ENCODE data around the gene AGRN. TPM values are rescaled to one million over a fixed set of nuclear protein-coding genes. Genes with fewer than 3 reads are reported as not detected.
A peak's percentile ranks its signal among the peaks of the same experiment; 100 is the strongest.

The AGRN gene
- total RNA-seq, 1 experiment from 2014 or later: 134 TPM

GRCh38 chr1:999725-1000356, 20.1 kb upstream of the AGRN start, which contains the start of gene HES4 (continued):
- TF ChIP-seq ATF3 (IDR thresholded peaks at IDR 0.05) (no peak), YY1 (IDR thresholded peaks at IDR 0.05; ENCODE audit: extremely low read depth, insufficient replicate concordance, low read depth, low read length) (no peak)

GRCh38 chr1:1000357-1001056, 19.4 kb upstream of the AGRN start:
- no peaks in the 10 kb centered on the region for H3K36me3 ChIP-seq (ENCODE audit: control insufficient read depth in 1 of 2, insufficient read depth in 2 of 2, low read length in 2 of 2)
- DNase-seq (ENCODE audit: low read depth, low spot score) (peak; percentile 87), ATAC-seq (peak; percentile 55)
- H3K9me3 ChIP-seq (ENCODE audit: control insufficient read depth in 1 of 2, insufficient read depth in 1 of 2, low read depth in 1 of 2, low read length in 2 of 2): no peaks in the 10 kb centered on the region
- no peak for TF ChIP-seq POLR2A (IDR thresholded peaks at IDR 0.05; ENCODE audit: borderline replicate concordance, extremely low read depth, insufficient read depth, insufficient read length)
- TF ChIP-seq ZFX (IDR thresholded peaks at IDR 0.05): peak; percentile 75
- no peak for TF ChIP-seq JUND (IDR thresholded peaks at IDR 0.05)
- TF ChIP-seq POLR2AphosphoS5 (IDR thresholded peaks at IDR 0.05; ENCODE audit: low read depth, low read length): peak; percentile 70
- peak; percentile 42 for TF ChIP-seq TCF7L2 (IDR thresholded peaks at IDR 0.05; ENCODE audit: borderline replicate concordance, extremely low read depth, insufficient read depth, insufficient read length)
- TF ChIP-seq SIN3A (IDR thresholded peaks at IDR 0.05; ENCODE audit: low read depth): no peak
- no peak for TF ChIP-seq FOSL1 (IDR thresholded peaks at IDR 0.05; ENCODE audit: low read depth)
- TF ChIP-seq ELF1 (IDR thresholded peaks at IDR 0.05; ENCODE audit: borderline replicate concordance, low read depth): no peak
- TF ChIP-seq EGR1 (IDR thresholded peaks at IDR 0.05; ENCODE audit: low read depth): no peak
- TF ChIP-seq REST (IDR thresholded peaks at IDR 0.05; ENCODE audit: low read depth): no peak
- TF ChIP-seq ATF3 (IDR thresholded peaks at IDR 0.05): no peak
- no peak for TF ChIP-seq SRF (IDR thresholded peaks at IDR 0.05; ENCODE audit: low read depth)
- no peak for TF ChIP-seq CBX3 (IDR thresholded peaks at IDR 0.05; ENCODE audit: low read depth)
- peak; percentile 25 for TF ChIP-seq ZBTB33 (IDR thresholded peaks at IDR 0.05; ENCODE audit: extremely low read depth, insufficient replicate concordance, low read length)
- H3K79me2 ChIP-seq (ENCODE audit: insufficient read depth, low read length): peaks cover 29% of the 10 kb centered on the region
- H3K4me2 ChIP-seq (ENCODE audit: low read length): peak overlapping the region; percentile 98
- peaks cover 22 to 71% of the 10 kb centered on the region in 2 experiments for H3K4me1 ChIP-seq (ENCODE audit: control insufficient read depth in 1 of 2, insufficient read depth in 2 of 2, low read length in 2 of 2)
- no peak overlapping the region for H2AFZ ChIP-seq (ENCODE audit: low read depth, low read length, poor library complexity, severe bottlenecking)
- no peaks in the 10 kb centered on the region for H3K9me2 ChIP-seq (ENCODE audit: insufficient read depth)
- ChIA-PET POLR2A (interaction anchor here (1.0 to 1.5 kb wide), 4 partner anchors 13 to 34 kb away, joined by 3 to 5 read pairs (median 3); partner anchors contain the start of genes ISG15 and PLEKHN1), RAD21 (ENCODE audit: low non-redundant PET in 1 of 2, low total read pairs in 2 of 2, uncharacterized antibody in 2 of 2, unreplicated experiment in 2 of 2) (no interaction called here), CTCF (interaction anchor here (1.0 to 4.0 kb wide), 3 partner anchors 13 to 64 kb away, joined by 5 to 26 read pairs (median 17); partner anchors contain the start of genes AGRN and ISG15)
- peak overlapping the region; percentile 99 for H3K27ac ChIP-seq (ENCODE audit: low read depth, low read length)
- H3K27me3 ChIP-seq (ENCODE audit: insufficient read depth, low read length): no peaks in the 10 kb centered on the region
- peak overlapping the region; percentile 64 to 83 for H3K4me3 ChIP-seq (replicated peaks in 1 of 2; ENCODE audit: low read depth in 1 of 2, low read length in 2 of 2)
- intact Hi-C loops (cut with micrococcal nuclease): loop anchor here (2.0 to 5.0 kb wide), 2 partner anchors 16 to 67 kb away; no protein-coding TSS in a partner anchor
- peak overlapping the region; percentile 100 for H3K9ac ChIP-seq (ENCODE audit: low read length)
- no TSS peak for BruUV-seq (replicated peaks)
- H4K20me1 ChIP-seq (ENCODE audit: insufficient read depth): peaks cover 8% of the 10 kb centered on the region; the same call in 1 of the 2 replicates

Data from HCT116 (cell line).